Measurements from ENCODE around the gene COL28A1. TPM values are rescaled to one million over a fixed set of nuclear protein-coding genes. Genes with fewer than 3 reads are reported as not detected.

The COL28A1 gene
- total and polyA plus RNA-seq, 2 of the 13 experiments (the other 11 are each of a cell fraction or from before 2014, with no cell fraction given) = 0.07 to 0.15 TPM

DNA sequence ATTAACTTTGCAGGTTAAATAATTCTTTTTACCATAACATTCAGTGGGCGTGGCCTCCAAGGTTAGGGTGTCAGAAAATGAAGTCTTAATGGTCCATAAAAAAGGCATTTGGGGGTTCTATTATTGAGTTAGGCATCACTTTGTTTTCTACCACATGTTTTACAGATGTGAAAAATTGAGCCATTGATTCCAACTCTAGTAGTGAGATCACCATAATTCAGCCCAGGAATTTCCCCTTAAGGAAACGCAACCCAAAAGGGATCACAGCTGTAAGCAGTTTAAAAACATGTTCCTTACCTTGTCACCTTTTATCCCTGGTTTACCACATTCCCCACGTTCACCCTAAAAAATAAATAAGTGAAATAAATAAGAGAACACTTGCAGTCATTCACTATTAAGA lies 24.9 kb downstream of the COL28A1 start:
- no TSS peak for BruUV-seq (replicated peaks)
- intact Hi-C loops (cut with micrococcal nuclease; ENCODE audit: unreplicated experiment) = no loop called here
- DNase-seq (ENCODE audit: low spot score) (no peak), ATAC-seq (no peak), FAIRE-seq (no peak)
- H3K27me3 ChIP-seq (ENCODE audit: control insufficient read depth in 1 of 2, insufficient read depth in 2 of 2, low read length in 2 of 2) = no peaks in the 10 kb centered on the region
- no peaks in the 10 kb centered on the region for H3K36me3 ChIP-seq (replicated peaks in 1 of 2; ENCODE audit: control insufficient read depth in 1 of 2, insufficient read depth in 2 of 2, low read length in 2 of 2)
- 42% methylated on average over 3 of the region's 3 CpGs for WGBS (ENCODE audit: low lambda C conversion rate)
- H3K4me3 ChIP-seq (replicated peaks in 1 of 3; ENCODE audit: insufficient read depth in 1 of 3, low read depth in 2 of 3, low read length in 3 of 3) = no peak overlapping the region
- in situ Hi-C loops (cut with HindIII; ENCODE audit: extremely low pct_ligation_motif_present, low pct_unique_long_range_greater_than_20kb) = no loop called here
- TF ChIP-seq ZNF737 (CRISPR knock-in tag; IDR thresholded peaks at IDR 0.05; ENCODE audit: borderline replicate concordance) (no peak), ZNF546 (CRISPR knock-in tag; conservative IDR thresholded peaks at IDR 0.05) (no peak), TFDP1 (CRISPR knock-in tag; IDR thresholded peaks at IDR 0.05; ENCODE audit: borderline replicate concordance) (no peak), SIN3B (IDR thresholded peaks at IDR 0.05; ENCODE audit: low read length) (no peak)
- TF ChIP-seq, protein P1, sequence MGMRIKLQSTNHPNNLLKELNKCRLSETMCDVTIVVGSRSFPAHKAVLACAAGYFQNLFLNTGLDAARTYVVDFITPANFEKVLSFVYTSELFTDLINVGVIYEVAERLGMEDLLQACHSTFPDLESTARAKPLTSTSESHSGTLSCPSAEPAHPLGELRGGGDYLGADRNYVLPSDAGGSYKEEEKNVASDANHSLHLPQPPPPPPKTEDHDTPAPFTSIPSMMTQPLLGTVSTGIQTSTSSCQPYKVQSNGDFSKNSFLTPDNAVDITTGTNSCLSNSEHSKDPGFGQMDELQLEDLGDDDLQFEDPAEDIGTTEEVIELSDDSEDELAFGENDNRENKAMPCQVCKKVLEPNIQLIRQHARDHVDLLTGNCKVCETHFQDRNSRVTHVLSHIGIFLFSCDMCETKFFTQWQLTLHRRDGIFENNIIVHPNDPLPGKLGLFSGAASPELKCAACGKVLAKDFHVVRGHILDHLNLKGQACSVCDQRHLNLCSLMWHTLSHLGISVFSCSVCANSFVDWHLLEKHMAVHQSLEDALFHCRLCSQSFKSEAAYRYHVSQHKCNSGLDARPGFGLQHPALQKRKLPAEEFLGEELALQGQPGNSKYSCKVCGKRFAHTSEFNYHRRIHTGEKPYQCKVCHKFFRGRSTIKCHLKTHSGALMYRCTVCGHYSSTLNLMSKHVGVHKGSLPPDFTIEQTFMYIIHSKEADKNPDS (CRISPR knock-in tag; IDR thresholded peaks at IDR 0.05) = no peak
- ChIA-PET CTCF (ENCODE audit: low intra/inter-chr PET ratio, low total read pairs) (no interaction called here), POLR2A (no interaction called here)
- no peak overlapping the region for H2AFZ ChIP-seq (ENCODE audit: low read length)
- no peak overlapping the region for H3K4me2 ChIP-seq (ENCODE audit: low read depth, low read length)
- no peaks in the 10 kb centered on the region for H3K79me2 ChIP-seq (ENCODE audit: insufficient read depth, low read length)
- H4K20me1 ChIP-seq (ENCODE audit: insufficient read depth, low read length) = no peaks in the 10 kb centered on the region
- peaks cover 11% of the 10 kb centered on the region for H3K4me1 ChIP-seq (ENCODE audit: insufficient read depth, low read length)
- no peak overlapping the region for H3K27ac ChIP-seq (ENCODE audit: extremely low read length, insufficient read depth, low read length)
- H3K9me3 ChIP-seq (ENCODE audit: low read length) = no peaks in the 10 kb centered on the region
- H3K9ac ChIP-seq (ENCODE audit: insufficient read depth, low read depth, low read length) = no peak overlapping the region

- no peak overlapping the region for H3K27ac ChIP-seq (ENCODE audit: extremely low read length, insufficient read depth, low read length)
- no peaks in the 10 kb centered on the region for H3K79me2 ChIP-seq (ENCODE audit: insufficient read depth, low read length)
- H3K9ac ChIP-seq (ENCODE audit: insufficient read depth, low read depth, low read length) = no peak overlapping the region
- H3K4me2 ChIP-seq (ENCODE audit: low read depth, low read length) = no peak overlapping the region
- H3K27me3 ChIP-seq (ENCODE audit: control insufficient read depth in 1 of 2, insufficient read depth in 2 of 2, low read length in 2 of 2) = no peaks in the 10 kb centered on the region
- H3K9me3 ChIP-seq (ENCODE audit: low read length) = peaks cover 9% of the 10 kb centered on the region
- FAIRE-seq (no peak), ATAC-seq (no peak), DNase-seq (ENCODE audit: low spot score) (no peak)
- H4K20me1 ChIP-seq (ENCODE audit: insufficient read depth, low read length) = no peaks in the 10 kb centered on the region
- ChIA-PET POLR2A (no interaction called here), CTCF (ENCODE audit: low intra/inter-chr PET ratio, low total read pairs) (no interaction called here)
- BruUV-seq (replicated peaks) = no TSS peak
- 55% methylated on average over 6 of the region's 6 CpGs for WGBS (ENCODE audit: low lambda C conversion rate)
- intact Hi-C loops (cut with micrococcal nuclease; ENCODE audit: unreplicated experiment) (no loop called here), in situ Hi-C loops (cut with HindIII; ENCODE audit: extremely low pct_ligation_motif_present, low pct_unique_long_range_greater_than_20kb) (no loop called here)
- no peak overlapping the region for H3K4me3 ChIP-seq (replicated peaks in 1 of 3; ENCODE audit: insufficient read depth in 1 of 3, low read depth in 2 of 3, low read length in 3 of 3)
- no peak overlapping the region for H2AFZ ChIP-seq (ENCODE audit: low read length)
- peaks cover 1% of the 10 kb centered on the region for H3K4me1 ChIP-seq (ENCODE audit: insufficient read depth, low read length)
- no peaks in the 10 kb centered on the region for H3K36me3 ChIP-seq (replicated peaks in 1 of 2; ENCODE audit: control insufficient read depth in 1 of 2, insufficient read depth in 2 of 2, low read length in 2 of 2)
- TF ChIP-seq TOPORS (CRISPR knock-in tag; IDR thresholded peaks at IDR 0.05) (no peak), ZFP36L2 (CRISPR knock-in tag; IDR thresholded peaks at IDR 0.05) (no peak), NR2F1 (CRISPR knock-in tag; IDR thresholded peaks at IDR 0.05) (no peak), TEF (CRISPR knock-in tag; IDR thresholded peaks at IDR 0.05) (no peak), ATM (IDR thresholded peaks at IDR 0.05; ENCODE audit: borderline replicate concordance) (no peak), HMG20B (CRISPR knock-in tag; conservative IDR thresholded peaks at IDR 0.05) (no peak), NKX3-1 (CRISPR knock-in tag; IDR thresholded peaks at IDR 0.05) (no peak), GABPA (IDR thresholded peaks at IDR 0.05; ENCODE audit: low read depth, low read length) (no peak), GABPA (CRISPR knock-in tag; IDR thresholded peaks at IDR 0.05; ENCODE audit: low read depth) (no peak), MED1 (CRISPR knock-in tag; IDR thresholded peaks at IDR 0.05) (no peak), ZFP90 (CRISPR knock-in tag; IDR thresholded peaks at IDR 0.05; ENCODE audit: borderline replicate concordance) (no peak), ZNF850 (CRISPR knock-in tag; conservative IDR thresholded peaks at IDR 0.05) (no peak), RBFOX2 (IDR thresholded peaks at IDR 0.05; ENCODE audit: low read depth, low read length) (no peak)
Measured at GRCh38 chr7:7505915-7506314, 29.8 kb downstream of the COL28A1 start.

All from HepG2 (cell line).